ENCODE results near the gene GIPC2. TPM values are rescaled to one million over a fixed set of nuclear protein-coding genes. Genes with fewer than 3 reads are reported as not detected.

The GIPC2 gene
- total and polyA plus RNA-seq, 9 donors: 1.8 to 5.7 (median 3.0) TPM

DNA sequence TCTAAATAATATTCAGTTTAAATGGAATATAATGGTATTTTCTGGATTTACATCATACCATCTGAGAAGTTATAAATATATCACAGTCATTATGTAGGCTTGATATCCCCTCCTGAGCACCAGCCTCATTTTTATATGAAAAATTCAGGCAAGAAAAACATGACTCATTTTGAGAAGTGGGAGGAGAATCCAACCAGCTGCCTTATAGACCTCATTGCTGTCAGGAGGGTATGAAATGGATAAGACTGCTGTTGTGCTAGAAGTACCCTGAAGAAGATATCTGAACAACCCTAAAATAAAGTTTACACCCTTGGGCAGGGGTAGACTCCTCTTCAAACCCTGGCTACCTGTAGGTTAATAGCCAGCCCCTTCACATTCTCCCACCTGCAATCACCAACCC, 8.8 kb downstream of the GIPC2 start:
- intact Hi-C loops (cut with DNase I): no loop called here
- Histone ChIP-seq H3K36me3 (no peaks in the 10 kb centered on the region), H3K9me3 (no peaks in the 10 kb centered on the region), H3K27me3 (no peaks in the 10 kb centered on the region), H3K27ac (no peak overlapping the region), H3K4me1 (ENCODE audit: insufficient read depth) (no peaks in the 10 kb centered on the region), H3K4me3 (no peak overlapping the region)
- no peak for DNase-seq
- TF ChIP-seq POLR2A (IDR thresholded peaks at IDR 0.05) (no peak), EP300 (IDR thresholded peaks at IDR 0.05) (no peak)
- TF ChIP-seq, protein P1, sequence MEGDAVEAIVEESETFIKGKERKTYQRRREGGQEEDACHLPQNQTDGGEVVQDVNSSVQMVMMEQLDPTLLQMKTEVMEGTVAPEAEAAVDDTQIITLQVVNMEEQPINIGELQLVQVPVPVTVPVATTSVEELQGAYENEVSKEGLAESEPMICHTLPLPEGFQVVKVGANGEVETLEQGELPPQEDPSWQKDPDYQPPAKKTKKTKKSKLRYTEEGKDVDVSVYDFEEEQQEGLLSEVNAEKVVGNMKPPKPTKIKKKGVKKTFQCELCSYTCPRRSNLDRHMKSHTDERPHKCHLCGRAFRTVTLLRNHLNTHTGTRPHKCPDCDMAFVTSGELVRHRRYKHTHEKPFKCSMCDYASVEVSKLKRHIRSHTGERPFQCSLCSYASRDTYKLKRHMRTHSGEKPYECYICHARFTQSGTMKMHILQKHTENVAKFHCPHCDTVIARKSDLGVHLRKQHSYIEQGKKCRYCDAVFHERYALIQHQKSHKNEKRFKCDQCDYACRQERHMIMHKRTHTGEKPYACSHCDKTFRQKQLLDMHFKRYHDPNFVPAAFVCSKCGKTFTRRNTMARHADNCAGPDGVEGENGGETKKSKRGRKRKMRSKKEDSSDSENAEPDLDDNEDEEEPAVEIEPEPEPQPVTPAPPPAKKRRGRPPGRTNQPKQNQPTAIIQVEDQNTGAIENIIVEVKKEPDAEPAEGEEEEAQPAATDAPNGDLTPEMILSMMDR (IDR thresholded peaks at IDR 0.05): no peak

DNA sequence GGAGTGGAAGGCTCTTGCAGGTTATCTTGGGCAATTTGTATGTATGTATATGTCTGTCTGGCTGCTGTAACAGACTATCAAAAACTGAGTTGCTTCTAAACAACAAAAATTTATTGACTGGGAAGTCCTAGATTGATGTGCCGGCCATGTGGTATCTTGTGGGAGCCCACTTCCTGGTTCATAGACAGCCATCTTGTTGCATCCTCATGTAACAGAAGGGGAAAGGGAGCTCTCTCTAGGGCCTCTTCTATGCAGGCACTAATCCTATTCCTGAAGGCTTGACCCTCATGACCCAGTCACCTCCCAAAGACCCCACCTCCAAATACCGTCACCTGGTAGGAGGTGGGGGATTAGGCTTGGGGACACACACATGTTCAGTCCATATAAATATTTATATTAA, 9.2 kb downstream of the GIPC2 start:
- Histone ChIP-seq H3K4me3 (no peak overlapping the region), H3K9me3 (no peaks in the 10 kb centered on the region), H3K27me3 (no peaks in the 10 kb centered on the region), H3K27ac (no peak overlapping the region), H3K4me1 (ENCODE audit: insufficient read depth) (no peaks in the 10 kb centered on the region), H3K36me3 (no peaks in the 10 kb centered on the region)
- TF ChIP-seq EP300 (IDR thresholded peaks at IDR 0.05) (no peak), POLR2A (IDR thresholded peaks at IDR 0.05) (no peak)
- TF ChIP-seq, protein P1 (IDR thresholded peaks at IDR 0.05): no peak
- no peak for DNase-seq
- intact Hi-C loops (cut with DNase I): no loop called here
- WGBS, 3 donors: 49 to 50% (median 50%) methylated on average over 2 of the region's 2 CpGs

GRCh38 chr1:78055565-78056132, 9.9 kb downstream of the GIPC2 start:
- 74 to 85% (median 83%) methylated on average over 3 of the region's 3 CpGs for WGBS, 3 donors
- Histone ChIP-seq H3K4me1 (ENCODE audit: insufficient read depth) (no peaks in the 10 kb centered on the region), H3K4me3 (no peak overlapping the region), H3K27me3 (no peaks in the 10 kb centered on the region), H3K27ac (no peak overlapping the region), H3K36me3 (no peaks in the 10 kb centered on the region), H3K9me3 (no peaks in the 10 kb centered on the region)
- no peak for DNase-seq
- intact Hi-C loops (cut with DNase I): no loop called here
- TF ChIP-seq, protein P1 (IDR thresholded peaks at IDR 0.05): no peak
- TF ChIP-seq EP300 (IDR thresholded peaks at IDR 0.05) (no peak), POLR2A (IDR thresholded peaks at IDR 0.05) (no peak)

GRCh38 chr1:78058670-78059069, 12.9 kb downstream of the GIPC2 start:
- no peak overlapping the region for H3K4me3 ChIP-seq
- TF ChIP-seq, protein P1 (IDR thresholded peaks at IDR 0.05): no peak
- TF ChIP-seq EP300 (IDR thresholded peaks at IDR 0.05): no peak
- no peak for TF ChIP-seq POLR2A (IDR thresholded peaks at IDR 0.05)
- no peak for DNase-seq
- no peaks in the 10 kb centered on the region for H3K27me3 ChIP-seq
- H3K4me1 ChIP-seq (ENCODE audit: insufficient read depth): no peaks in the 10 kb centered on the region
- no peaks in the 10 kb centered on the region for H3K36me3 ChIP-seq
- H3K27ac ChIP-seq: no peak overlapping the region
- intact Hi-C loops (cut with DNase I): no loop called here
- H3K9me3 ChIP-seq: no peaks in the 10 kb centered on the region
- WGBS, 3 donors: 61 to 77% (median 69%) methylated on average over 4 of the region's 4 CpGs
